CD4-positive, alpha-beta T cell (primary cell): ENCODE results near the gene NT5DC3. TPM values are rescaled to one million over a fixed set of nuclear protein-coding genes. Genes with fewer than 3 reads are reported as not detected.

Experiments used
- ATAC-seq: fragments of 200-7000 bp; cut with Tn5 transposase; one replicate; pipeline ENCODE4 v1.10.0; 2022; ENCODE audit warnings: mild to moderate bottlenecking; ENCODE audit not compliant: poor library complexity
- CTCF ChIA-PET: fragments of 350-600 bp; sonication (Branson Sonifier 250); formaldehyde crosslinking; loops from one replicate; lab custom pipeline; 2021; ENCODE audit warnings: antibody characterized with exemption, inconsistent platforms; lab: Charles Lee
- POLR2A ChIA-PET: fragments of 350-600 bp; sonication (Branson Sonifier 250); formaldehyde crosslinking; loops from one replicate; lab custom pipeline; 2021; ENCODE audit warnings: antibody characterized with exemption, inconsistent platforms; lab: Charles Lee
- DNase-seq, 14 experiments: peaks; one replicate each; pipeline ENCODE4 v3.0.0-alpha.2; 2013 to 2020; ENCODE audit warnings: mixed read lengths in 2 of 14
- H3K27ac ChIP-seq, 2 donors: one replicate each; pipeline versions ENCODE4 v1.5.1 to v1.7.0; 2013; ENCODE audit warnings: low read length in 2 of 2, low read depth in 1 of 2, mild to moderate bottlenecking in 1 of 2
- H3K27me3 ChIP-seq, 2 experiments: 1 replicate in 1 of 2; 2 replicates in 1 of 2; pipeline versions ENCODE4 v1.6.1 to v1.7.0; 2013; ENCODE audit warnings: low read length in 2 of 2, control low read depth in 1 of 2, mild to moderate bottlenecking in 1 of 2, moderate library complexity in 1 of 2; ENCODE audit not compliant: insufficient read depth in 2 of 2, control insufficient read depth in 1 of 2
- H3K36me3 ChIP-seq: one replicate; pipeline ENCODE4 v1.6.1; 2013; ENCODE audit warnings: low read length, control low read depth; ENCODE audit not compliant: insufficient read depth
- H3K4me1 ChIP-seq: one replicate; pipeline ENCODE4 v1.6.1; 2013; ENCODE audit warnings: low read length, control low read depth; ENCODE audit not compliant: insufficient read depth
- H3K4me3 ChIP-seq: one replicate; pipeline ENCODE4 v1.5.1; 2013; ENCODE audit warnings: mild to moderate bottlenecking, low read length, moderate library complexity
- H3K9me3 ChIP-seq, 2 experiments: 1 replicate in 1 of 2; 2 replicates in 1 of 2; pipeline versions ENCODE4 v1.6.1 to v1.7.0; 2013; ENCODE audit warnings: low read length in 2 of 2, mild to moderate bottlenecking in 2 of 2, control low read depth in 1 of 2, moderate library complexity in 1 of 2; ENCODE audit not compliant: control insufficient read depth in 1 of 2, insufficient read depth in 1 of 2
- H3K27ac Mint-ChIP-seq: one replicate; pipeline ENCODE4 v1.8.0; 2020; ENCODE audit warnings: mixed read lengths
- H3K27me3 Mint-ChIP-seq: one replicate; pipeline ENCODE4 v1.8.0; 2021; ENCODE audit warnings: mixed read lengths
- H3K36me3 Mint-ChIP-seq: one replicate; pipeline ENCODE4 v1.8.0; 2021; ENCODE audit warnings: low read depth, mixed read lengths
- H3K4me1 Mint-ChIP-seq: one replicate; pipeline ENCODE4 v1.8.0; 2021; ENCODE audit warnings: low read depth, mixed read lengths
- H3K4me3 Mint-ChIP-seq: one replicate; pipeline ENCODE4 v1.8.0; 2020; ENCODE audit warnings: mild to moderate bottlenecking, mixed read lengths
- H3K9me3 Mint-ChIP-seq: one replicate; pipeline ENCODE4 v1.8.0; 2020; ENCODE audit warnings: mixed read lengths
- intact Hi-C, 2 experiments: fragments of 100-400 bp; cut with DNase I in 1 of 2; cut with micrococcal nuclease in 1 of 2; formaldehyde crosslinking; loops; one replicate each; pipeline versions ENCODE4 v1.15.1 to v1.9.0; 2023 to 2025; cut with DNase I, micrococcal nuclease
- total RNA-seq, 174 experiments: library from RNA in 2 of 174; stranded (reverse) in 2 of 174; gene quantifications; one replicate each; pipeline ENCODE4 v1.2.3 and lab custom pipeline; 2021 to 2026
- TF ChIP-seq, protein P1 (sequence below): fragments of 200-600 bp; IDR thresholded peaks from one replicate; pipeline ENCODE4 v1.8.0; 2022; ENCODE audit warnings: antibody characterized with exemption, mild to moderate bottlenecking

Gene NT5DC3
- total RNA-seq, 2 experiments from 2014 or later: 3.5 to 4.0 TPM

DNA sequence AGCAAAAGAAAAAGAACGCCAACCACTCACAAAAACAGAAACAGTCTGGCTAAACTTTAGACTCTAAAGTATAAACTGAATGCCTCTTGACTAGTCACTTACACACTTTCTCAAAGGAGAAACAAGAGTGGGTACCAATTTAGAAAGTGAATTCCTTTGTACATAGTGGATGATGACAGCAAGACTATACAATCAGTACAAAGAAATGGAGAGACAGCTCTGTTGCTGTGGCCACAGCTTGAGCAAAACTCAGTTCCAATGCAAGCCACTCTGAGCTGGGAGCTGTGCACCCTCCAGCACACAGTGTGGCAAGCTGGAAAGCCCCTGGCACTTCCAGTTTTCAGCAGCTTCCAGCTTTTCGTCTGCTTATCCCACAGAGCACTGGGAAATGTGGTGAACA, 21.7 kb downstream of the NT5DC3 start:
- intact Hi-C loops: no loop called here
- ATAC-seq (no peak), DNase-seq (no peak)
- POLR2A ChIA-PET: no interaction called here
- CTCF ChIA-PET: no interaction called here
- Histone ChIP-seq H3K4me3 (no peak overlapping the region), H3K4me1 (no peaks in the 10 kb centered on the region), H3K27me3 (no peaks in the 10 kb centered on the region), H3K36me3 (no peaks in the 10 kb centered on the region), H3K9me3 (peaks cover 0 to 6% of the 10 kb centered on the region in 2 experiments), H3K27ac (no peak overlapping the region)
- Mint-ChIP-seq H3K27ac (no peak overlapping the region), H3K4me3 (no peak overlapping the region), H3K27me3 (no peaks in the 10 kb centered on the region), H3K36me3 (peaks cover 7% of the 10 kb centered on the region), H3K4me1 (no peaks in the 10 kb centered on the region), H3K9me3 (peaks cover 5% of the 10 kb centered on the region)
- TF ChIP-seq, protein P1, sequence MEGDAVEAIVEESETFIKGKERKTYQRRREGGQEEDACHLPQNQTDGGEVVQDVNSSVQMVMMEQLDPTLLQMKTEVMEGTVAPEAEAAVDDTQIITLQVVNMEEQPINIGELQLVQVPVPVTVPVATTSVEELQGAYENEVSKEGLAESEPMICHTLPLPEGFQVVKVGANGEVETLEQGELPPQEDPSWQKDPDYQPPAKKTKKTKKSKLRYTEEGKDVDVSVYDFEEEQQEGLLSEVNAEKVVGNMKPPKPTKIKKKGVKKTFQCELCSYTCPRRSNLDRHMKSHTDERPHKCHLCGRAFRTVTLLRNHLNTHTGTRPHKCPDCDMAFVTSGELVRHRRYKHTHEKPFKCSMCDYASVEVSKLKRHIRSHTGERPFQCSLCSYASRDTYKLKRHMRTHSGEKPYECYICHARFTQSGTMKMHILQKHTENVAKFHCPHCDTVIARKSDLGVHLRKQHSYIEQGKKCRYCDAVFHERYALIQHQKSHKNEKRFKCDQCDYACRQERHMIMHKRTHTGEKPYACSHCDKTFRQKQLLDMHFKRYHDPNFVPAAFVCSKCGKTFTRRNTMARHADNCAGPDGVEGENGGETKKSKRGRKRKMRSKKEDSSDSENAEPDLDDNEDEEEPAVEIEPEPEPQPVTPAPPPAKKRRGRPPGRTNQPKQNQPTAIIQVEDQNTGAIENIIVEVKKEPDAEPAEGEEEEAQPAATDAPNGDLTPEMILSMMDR: no peak

DNA sequence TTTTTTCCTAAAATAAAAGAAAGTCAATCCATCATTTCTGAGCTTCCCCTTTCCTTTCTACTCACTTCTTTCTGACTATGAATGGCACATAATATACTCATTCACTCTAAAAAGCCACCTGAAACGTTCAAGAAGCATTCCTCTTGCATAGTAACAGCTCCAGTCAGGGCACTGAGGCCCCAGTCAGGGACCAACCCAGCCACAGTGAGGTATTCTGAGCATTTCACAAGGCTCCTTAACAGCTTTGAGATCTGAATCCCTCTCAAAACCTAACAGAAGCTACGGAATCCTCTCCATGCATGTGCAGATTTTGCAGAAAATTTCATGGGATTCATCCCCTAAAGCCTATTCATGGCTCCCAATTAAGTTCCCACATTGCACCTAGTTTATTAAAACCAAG, 23.2 kb downstream of the NT5DC3 start:
- H3K9me3 ChIP-seq: peaks cover 0 to 6% of the 10 kb centered on the region in 2 experiments
- peaks cover 11% of the 10 kb centered on the region for H3K36me3 ChIP-seq
- intact Hi-C loops: no loop called here
- H3K27me3 ChIP-seq: no peaks in the 10 kb centered on the region
- no peak overlapping the region for H3K27ac ChIP-seq
- Mint-ChIP-seq H3K36me3 (peaks cover 13% of the 10 kb centered on the region), H3K9me3 (peaks cover 5% of the 10 kb centered on the region), H3K4me1 (no peaks in the 10 kb centered on the region), H3K27ac (no peak overlapping the region), H3K27me3 (no peaks in the 10 kb centered on the region), H3K4me3 (no peak overlapping the region)
- H3K4me1 ChIP-seq: no peaks in the 10 kb centered on the region
- ChIA-PET POLR2A (no interaction called here), CTCF (no interaction called here)
- H3K4me3 ChIP-seq: no peak overlapping the region
- TF ChIP-seq, protein P1: no peak
- DNase-seq: no peak
- ATAC-seq: no peak

DNA sequence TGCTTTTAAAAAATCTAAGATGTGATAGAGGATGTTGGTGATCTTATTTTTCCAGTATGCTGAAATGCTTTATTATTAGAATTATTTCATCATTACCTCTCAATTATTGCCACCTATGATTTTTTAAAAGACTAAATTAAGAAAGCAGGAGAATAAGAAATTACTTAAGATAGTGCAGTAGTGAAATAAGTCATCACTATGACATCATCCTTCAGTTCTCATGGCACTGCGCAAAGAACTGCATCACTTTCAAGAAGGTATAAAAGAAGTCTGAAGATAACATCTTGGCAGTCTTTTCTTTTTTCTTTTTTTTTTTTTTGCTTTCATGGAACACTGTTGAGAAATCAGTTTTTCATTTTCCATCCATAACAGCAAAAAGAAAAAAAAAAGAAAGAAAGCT, 24.4 kb downstream of the NT5DC3 start:
- Histone ChIP-seq H3K36me3 (peaks cover 11% of the 10 kb centered on the region), H3K27ac (no peak overlapping the region), H3K9me3 (peaks cover 0 to 6% of the 10 kb centered on the region in 2 experiments), H3K4me1 (no peaks in the 10 kb centered on the region), H3K27me3 (no peaks in the 10 kb centered on the region), H3K4me3 (no peak overlapping the region)
- CTCF ChIA-PET: no interaction called here
- no peaks in the 10 kb centered on the region for H3K4me1 Mint-ChIP-seq
- TF ChIP-seq, protein P1: no peak
- H3K4me3 Mint-ChIP-seq: no peak overlapping the region
- ATAC-seq: no peak
- POLR2A ChIA-PET: no interaction called here
- peaks cover 16% of the 10 kb centered on the region for H3K36me3 Mint-ChIP-seq
- DNase-seq: no peak
- intact Hi-C loops: no loop called here
- no peak overlapping the region for H3K27ac Mint-ChIP-seq
- H3K9me3 Mint-ChIP-seq: peaks cover 3% of the 10 kb centered on the region
- no peaks in the 10 kb centered on the region for H3K27me3 Mint-ChIP-seq
